ENCODE measurements around the gene DCAF8. TPM values are rescaled to one million over a fixed set of nuclear protein-coding genes. Genes with fewer than 3 reads are reported as not detected.

The DCAF8 gene
- total and polyA plus RNA-seq, 2 experiments from 2014 or later: 55.0 to 104 TPM

DNA sequence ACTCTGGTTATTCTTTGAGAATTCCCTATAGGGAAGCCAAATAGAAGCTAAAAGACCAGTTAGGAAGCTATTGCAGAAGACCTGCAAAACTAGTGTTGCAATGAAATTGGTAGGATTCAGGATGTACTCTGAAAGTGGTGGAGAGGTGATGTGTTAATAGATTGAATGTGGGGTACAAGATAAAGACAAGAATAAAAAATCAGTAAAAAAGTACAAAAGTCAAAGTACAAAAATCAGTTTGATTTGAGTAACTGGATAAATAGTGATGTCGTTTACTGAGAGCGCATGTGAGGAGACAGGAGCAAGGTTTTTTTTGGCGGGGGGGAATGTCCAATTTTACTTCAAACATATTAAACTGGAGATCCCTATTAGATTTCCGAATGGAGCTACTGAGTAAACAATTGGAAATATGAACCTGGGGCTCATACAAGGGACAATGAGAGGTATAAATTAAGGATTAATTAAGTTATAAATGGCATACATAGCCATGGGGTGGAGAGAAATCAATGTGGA, 2.5 kb upstream of the DCAF8 start:
- Mint-ChIP-seq H3K4me1 (peaks cover 10% of the 10 kb centered on the region), H3K4me3 (no peak overlapping the region), H3K27me3 (ENCODE audit: insufficient read depth, low read depth, poor library complexity) (peaks cover 9% of the 10 kb centered on the region), H3K27ac (no peak overlapping the region), H3K9me3 (no peaks in the 10 kb centered on the region), H3K36me3 (ENCODE audit: low read depth) (no peaks in the 10 kb centered on the region; the same call in 2 of the 3 replicates)
- TF ChIP-seq EZH2 (IDR thresholded peaks at IDR 0.05; ENCODE audit: low read depth, unreplicated experiment): no peak
- TF ChIP-seq NANOG (IDR thresholded peaks at IDR 0.05; ENCODE audit: borderline replicate concordance): no peak
- no peak for TF ChIP-seq STAT1 (IDR thresholded peaks at IDR 0.05; ENCODE audit: unreplicated experiment)
- TF ChIP-seq, protein P1, sequence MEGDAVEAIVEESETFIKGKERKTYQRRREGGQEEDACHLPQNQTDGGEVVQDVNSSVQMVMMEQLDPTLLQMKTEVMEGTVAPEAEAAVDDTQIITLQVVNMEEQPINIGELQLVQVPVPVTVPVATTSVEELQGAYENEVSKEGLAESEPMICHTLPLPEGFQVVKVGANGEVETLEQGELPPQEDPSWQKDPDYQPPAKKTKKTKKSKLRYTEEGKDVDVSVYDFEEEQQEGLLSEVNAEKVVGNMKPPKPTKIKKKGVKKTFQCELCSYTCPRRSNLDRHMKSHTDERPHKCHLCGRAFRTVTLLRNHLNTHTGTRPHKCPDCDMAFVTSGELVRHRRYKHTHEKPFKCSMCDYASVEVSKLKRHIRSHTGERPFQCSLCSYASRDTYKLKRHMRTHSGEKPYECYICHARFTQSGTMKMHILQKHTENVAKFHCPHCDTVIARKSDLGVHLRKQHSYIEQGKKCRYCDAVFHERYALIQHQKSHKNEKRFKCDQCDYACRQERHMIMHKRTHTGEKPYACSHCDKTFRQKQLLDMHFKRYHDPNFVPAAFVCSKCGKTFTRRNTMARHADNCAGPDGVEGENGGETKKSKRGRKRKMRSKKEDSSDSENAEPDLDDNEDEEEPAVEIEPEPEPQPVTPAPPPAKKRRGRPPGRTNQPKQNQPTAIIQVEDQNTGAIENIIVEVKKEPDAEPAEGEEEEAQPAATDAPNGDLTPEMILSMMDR (conservative IDR thresholded peaks at IDR 0.05; ENCODE audit: low read depth in 2 of 2): no peak
- TF ChIP-seq POLR2AphosphoS5 (IDR thresholded peaks at IDR 0.05; ENCODE audit: low read depth): no peak
- TF ChIP-seq REST (IDR thresholded peaks at IDR 0.05; ENCODE audit: unreplicated experiment): no peak
- H2AFZ ChIP-seq: no peak overlapping the region
- no peak overlapping the region for H3K27ac ChIP-seq (ENCODE audit: low read depth)
- H3K79me2 ChIP-seq (replicated peaks; ENCODE audit: insufficient read depth): peaks cover 19% of the 10 kb centered on the region
- no peaks in the 10 kb centered on the region for H3K36me3 ChIP-seq (ENCODE audit: insufficient read depth)
- H3K4me1 ChIP-seq (ENCODE audit: insufficient read depth): peaks cover 17% of the 10 kb centered on the region
- DNase-seq (ENCODE audit: low spot score) (no peak), ATAC-seq (no peak)
- no peaks in the 10 kb centered on the region for H3F3A ChIP-seq (replicated peaks; ENCODE audit: low read depth)
- no peaks in the 10 kb centered on the region for H3K9me2 ChIP-seq (ENCODE audit: insufficient read depth)
- H4K20me1 ChIP-seq (replicated peaks; ENCODE audit: insufficient read depth): no peaks in the 10 kb centered on the region
- no peak overlapping the region for H3K4me3 ChIP-seq
- H3K4me2 ChIP-seq: no peak overlapping the region
- H3K27me3 ChIP-seq (ENCODE audit: insufficient read depth): no peaks in the 10 kb centered on the region

GRCh38 chr1:160261556-160261892, 825 bp downstream of the DCAF8 start:
- Mint-ChIP-seq H3K27ac (peak overlapping the region; percentile 99), H3K9me3 (no peaks in the 10 kb centered on the region), H3K4me3 (peak overlapping the region; percentile 99), H3K36me3 (ENCODE audit: low read depth) (peaks cover 6% of the 10 kb centered on the region; the same call in 2 of the 3 replicates), H3K27me3 (ENCODE audit: insufficient read depth, low read depth, poor library complexity) (peaks cover 9% of the 10 kb centered on the region), H3K4me1 (peaks cover 22% of the 10 kb centered on the region)
- ATAC-seq (peak; percentile 35), DNase-seq (ENCODE audit: low spot score) (peak; percentile 69)
- Histone ChIP-seq H3K27ac (ENCODE audit: low read depth) (peak overlapping the region; percentile 96), H3K27me3 (ENCODE audit: insufficient read depth) (no peaks in the 10 kb centered on the region), H3K36me3 (ENCODE audit: insufficient read depth) (no peaks in the 10 kb centered on the region), H4K20me1 (replicated peaks; ENCODE audit: insufficient read depth) (no peaks in the 10 kb centered on the region), H3K4me3 (peak overlapping the region; percentile 56), H3K79me2 (replicated peaks; ENCODE audit: insufficient read depth) (peaks cover 50% of the 10 kb centered on the region), H3K9me2 (ENCODE audit: insufficient read depth) (no peaks in the 10 kb centered on the region), H3K4me1 (ENCODE audit: insufficient read depth) (peaks cover 20% of the 10 kb centered on the region), H3F3A (replicated peaks; ENCODE audit: low read depth) (no peaks in the 10 kb centered on the region), H3K4me2 (peak overlapping the region; percentile 73), H2AFZ (no peak overlapping the region)
- TF ChIP-seq, protein P2, sequence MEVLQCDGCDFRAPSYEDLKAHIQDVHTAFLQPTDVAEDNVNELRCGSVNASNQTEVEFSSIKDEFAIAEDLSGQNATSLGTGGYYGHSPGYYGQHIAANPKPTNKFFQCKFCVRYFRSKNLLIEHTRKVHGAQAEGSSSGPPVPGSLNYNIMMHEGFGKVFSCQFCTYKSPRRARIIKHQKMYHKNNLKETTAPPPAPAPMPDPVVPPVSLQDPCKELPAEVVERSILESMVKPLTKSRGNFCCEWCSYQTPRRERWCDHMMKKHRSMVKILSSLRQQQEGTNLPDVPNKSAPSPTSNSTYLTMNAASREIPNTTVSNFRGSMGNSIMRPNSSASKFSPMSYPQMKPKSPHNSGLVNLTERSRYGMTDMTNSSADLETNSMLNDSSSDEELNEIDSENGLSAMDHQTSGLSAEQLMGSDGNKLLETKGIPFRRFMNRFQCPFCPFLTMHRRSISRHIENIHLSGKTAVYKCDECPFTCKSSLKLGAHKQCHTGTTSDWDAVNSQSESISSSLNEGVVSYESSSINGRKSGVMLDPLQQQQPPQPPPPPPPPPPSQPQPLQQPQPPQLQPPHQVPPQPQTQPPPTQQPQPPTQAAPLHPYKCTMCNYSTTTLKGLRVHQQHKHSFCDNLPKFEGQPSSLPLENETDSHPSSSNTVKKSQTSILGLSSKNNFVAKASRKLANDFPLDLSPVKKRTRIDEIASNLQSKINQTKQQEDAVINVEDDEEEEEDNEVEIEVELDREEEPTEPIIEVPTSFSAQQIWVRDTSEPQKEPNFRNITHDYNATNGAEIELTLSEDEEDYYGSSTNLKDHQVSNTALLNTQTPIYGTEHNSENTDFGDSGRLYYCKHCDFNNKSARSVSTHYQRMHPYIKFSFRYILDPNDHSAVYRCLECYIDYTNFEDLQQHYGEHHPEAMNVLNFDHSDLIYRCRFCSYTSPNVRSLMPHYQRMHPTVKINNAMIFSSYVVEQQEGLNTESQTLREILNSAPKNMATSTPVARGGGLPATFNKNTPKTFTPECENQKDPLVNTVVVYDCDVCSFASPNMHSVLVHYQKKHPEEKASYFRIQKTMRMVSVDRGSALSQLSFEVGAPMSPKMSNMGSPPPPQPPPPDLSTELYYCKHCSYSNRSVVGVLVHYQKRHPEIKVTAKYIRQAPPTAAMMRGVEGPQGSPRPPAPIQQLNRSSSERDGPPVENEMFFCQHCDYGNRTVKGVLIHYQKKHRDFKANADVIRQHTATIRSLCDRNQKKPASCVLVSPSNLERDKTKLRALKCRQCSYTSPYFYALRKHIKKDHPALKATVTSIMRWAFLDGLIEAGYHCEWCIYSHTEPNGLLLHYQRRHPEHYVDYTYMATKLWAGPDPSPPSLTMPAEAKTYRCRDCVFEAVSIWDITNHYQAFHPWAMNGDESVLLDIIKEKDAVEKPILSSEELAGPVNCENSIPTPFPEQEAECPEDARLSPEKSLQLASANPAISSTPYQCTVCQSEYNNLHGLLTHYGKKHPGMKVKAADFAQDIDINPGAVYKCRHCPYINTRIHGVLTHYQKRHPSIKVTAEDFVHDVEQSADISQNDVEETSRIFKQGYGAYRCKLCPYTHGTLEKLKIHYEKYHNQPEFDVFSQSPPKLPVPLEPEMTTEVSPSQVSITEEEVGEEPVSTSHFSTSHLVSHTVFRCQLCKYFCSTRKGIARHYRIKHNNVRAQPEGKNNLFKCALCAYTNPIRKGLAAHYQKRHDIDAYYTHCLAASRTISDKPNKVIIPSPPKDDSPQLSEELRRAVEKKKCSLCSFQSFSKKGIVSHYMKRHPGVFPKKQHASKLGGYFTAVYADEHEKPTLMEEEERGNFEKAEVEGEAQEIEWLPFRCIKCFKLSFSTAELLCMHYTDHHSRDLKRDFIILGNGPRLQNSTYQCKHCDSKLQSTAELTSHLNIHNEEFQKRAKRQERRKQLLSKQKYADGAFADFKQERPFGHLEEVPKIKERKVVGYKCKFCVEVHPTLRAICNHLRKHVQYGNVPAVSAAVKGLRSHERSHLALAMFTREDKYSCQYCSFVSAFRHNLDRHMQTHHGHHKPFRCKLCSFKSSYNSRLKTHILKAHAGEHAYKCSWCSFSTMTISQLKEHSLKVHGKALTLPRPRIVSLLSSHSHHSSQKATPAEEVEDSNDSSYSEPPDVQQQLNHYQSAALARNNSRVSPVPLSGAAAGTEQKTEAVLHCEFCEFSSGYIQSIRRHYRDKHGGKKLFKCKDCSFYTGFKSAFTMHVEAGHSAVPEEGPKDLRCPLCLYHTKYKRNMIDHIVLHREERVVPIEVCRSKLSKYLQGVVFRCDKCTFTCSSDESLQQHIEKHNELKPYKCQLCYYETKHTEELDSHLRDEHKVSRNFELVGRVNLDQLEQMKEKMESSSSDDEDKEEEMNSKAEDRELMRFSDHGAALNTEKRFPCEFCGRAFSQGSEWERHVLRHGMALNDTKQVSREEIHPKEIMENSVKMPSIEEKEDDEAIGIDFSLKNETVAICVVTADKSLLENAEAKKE (CRISPR knock-in tag; IDR thresholded peaks at IDR 0.05): no peak
- no peak for TF ChIP-seq CREB1 (CRISPR knock-in tag; IDR thresholded peaks at IDR 0.05; ENCODE audit: low read depth)
- TF ChIP-seq, protein P1 (conservative IDR thresholded peaks at IDR 0.05; ENCODE audit: low read depth in 2 of 2): no peak

Measured in GM23338 (cell line).